Stomach (tissue), 4 donors: ENCODE measurements around the gene CELF2.

Experiments used
- CTCF ChIP-seq, 7 experiments: fragments of 450-650 bp in 4 of 7; fragments of 200-600 bp in 3 of 7; sonication (generic) in 3 of 7; IDR thresholded peaks; one replicate each; pipeline ENCODE4 v1.5.1; 2016 to 2019; ENCODE audit warnings: antibody characterized with exemption in 7 of 7, control low read depth in 2 of 7, mild to moderate bottlenecking in 1 of 7
- POLR2A ChIP-seq, 4 donors: fragments of 450-650 bp; IDR thresholded peaks; one replicate each; pipeline ENCODE4 v1.6.1; 2016; ENCODE audit warnings: antibody characterized with exemption in 4 of 4, control low read depth in 2 of 4, mild to moderate bottlenecking in 1 of 4, moderate library complexity in 1 of 4
- POLR2AphosphoS5 ChIP-seq, 3 donors: sonication (generic); formaldehyde crosslinking; IDR thresholded peaks; one replicate each; pipeline ENCODE4 v1.6.1; 2016; ENCODE audit warnings: antibody characterized with exemption in 3 of 3

GRCh38 chr10:11106621-11107374 is 89.1 kb downstream of the CELF2 start:
- TF ChIP-seq CTCF (IDR thresholded peaks at IDR 0.05), result no peak
- no peak for TF ChIP-seq POLR2A (IDR thresholded peaks at IDR 0.05)
- no peak for TF ChIP-seq POLR2AphosphoS5 (IDR thresholded peaks at IDR 0.05)
